ENCODE data around the gene ERAP2. TPM values are rescaled to one million over a fixed set of nuclear protein-coding genes. Genes with fewer than 3 reads are reported as not detected.

ERAP2 gene
- total RNA-seq, 3 donors from 2014 or later = 11.2 to 32.2 (median 15.2) TPM

GRCh38 chr5:96966801-96967200 is 90.5 kb downstream of the ERAP2 start:
- DNase-seq (no peak), ATAC-seq (no peak)
- Mint-ChIP-seq H3K4me3 (no peak overlapping the region), H3K4me1 (ENCODE audit: low read depth) (peaks cover 86% of the 10 kb centered on the region), H3K36me3 (ENCODE audit: insufficient read depth) (peaks cover 6% of the 10 kb centered on the region), H3K27me3 (ENCODE audit: low read depth) (no peaks in the 10 kb centered on the region), H3K9me3 (no peaks in the 10 kb centered on the region)

- ATAC-seq = peak; percentile 33 to 69
- H3K36me3 Mint-ChIP-seq (ENCODE audit: insufficient read depth) = peaks cover 6% of the 10 kb centered on the region
- peaks cover 86% of the 10 kb centered on the region for H3K4me1 Mint-ChIP-seq (ENCODE audit: low read depth)
- DNase-seq = no peak
- H3K9me3 Mint-ChIP-seq = no peaks in the 10 kb centered on the region
- H3K4me3 Mint-ChIP-seq = no peak overlapping the region
- H3K27me3 Mint-ChIP-seq (ENCODE audit: low read depth) = no peaks in the 10 kb centered on the region
Observed at GRCh38 chr5:96967400-96967799, 91.1 kb downstream of the ERAP2 start.

DNA sequence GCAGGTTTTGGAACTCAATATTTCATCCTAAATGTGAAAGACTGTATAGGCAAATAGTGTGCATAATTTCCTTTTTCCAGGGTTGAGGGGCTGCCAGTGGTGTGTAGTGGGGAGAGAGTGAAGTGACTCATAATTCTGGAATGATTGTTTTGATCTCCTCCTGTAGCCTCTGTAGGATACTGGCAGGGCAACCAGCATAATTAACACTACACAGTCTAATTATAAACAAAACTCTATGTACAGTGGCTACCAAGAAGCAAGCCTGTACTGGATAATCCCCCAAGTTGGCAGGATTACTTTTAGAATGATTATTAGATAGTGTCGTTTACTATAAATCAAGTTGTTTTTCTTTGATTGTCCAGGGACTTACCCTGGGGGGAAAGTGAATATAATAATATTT is 91.8 kb downstream of the ERAP2 start:
- Mint-ChIP-seq H3K4me3 (no peak overlapping the region), H3K36me3 (ENCODE audit: insufficient read depth) (peaks cover 6% of the 10 kb centered on the region), H3K27me3 (ENCODE audit: low read depth) (no peaks in the 10 kb centered on the region), H3K9me3 (no peaks in the 10 kb centered on the region), H3K4me1 (ENCODE audit: low read depth) (peaks cover 86% of the 10 kb centered on the region)
- DNase-seq (no peak), ATAC-seq (no peak)

DNA sequence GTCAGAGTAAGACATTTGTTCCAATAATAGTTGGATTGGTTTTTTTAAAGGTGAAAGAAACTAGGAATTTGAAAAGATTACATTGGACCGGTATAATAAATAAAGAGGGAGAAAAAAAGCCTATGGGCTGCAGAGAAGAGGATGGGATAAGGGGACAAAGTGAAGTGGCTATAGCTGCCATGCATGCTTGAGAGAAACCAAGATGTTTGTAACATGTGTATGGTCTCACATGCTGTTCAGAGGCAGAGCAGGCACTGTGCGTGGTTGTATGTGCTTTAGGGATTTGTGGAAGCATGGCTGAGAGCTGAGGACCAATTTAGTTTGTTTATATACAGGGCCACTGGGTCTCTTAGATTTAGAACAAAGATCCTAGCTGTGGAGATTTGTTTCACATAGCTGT is 92.3 kb downstream of the ERAP2 start:
- Mint-ChIP-seq H3K9me3 (no peaks in the 10 kb centered on the region), H3K4me1 (ENCODE audit: low read depth) (peaks cover 85% of the 10 kb centered on the region), H3K27me3 (ENCODE audit: low read depth) (no peaks in the 10 kb centered on the region), H3K4me3 (no peak overlapping the region), H3K36me3 (ENCODE audit: insufficient read depth) (peaks cover 6% of the 10 kb centered on the region)
- ATAC-seq = no peak
- no peak for DNase-seq

Other genes starting within 250 kb of the ERAP2 start
- gene CAST, start 214.1 kb upstream of the ERAP2 start, total RNA-seq = 10 to 100 TPM; 57.5 to 73.9 (median 58.1) TPM
- gene ERAP1, start 68.6 kb upstream of the ERAP2 start, total RNA-seq = 10 to 100 TPM; 61.9 to 79.2 (median 75.1) TPM
- gene LNPEP, start 59.6 kb downstream of the ERAP2 start, total RNA-seq = 10 to 100 TPM; 20.3 to 22.9 (median 20.6) TPM